IMR-90 (cell line): ENCODE measurements around the gene RERE. TPM values are rescaled to one million over a fixed set of nuclear protein-coding genes. Genes with fewer than 3 reads are reported as not detected.
"Not testable (repeated sequence)": the region's sequence is repeated elsewhere in the genome, so short reads cannot be mapped to it uniquely, and the experiment has no call there.

Experiments
- ATAC-seq: fragments of 200-7000 bp; cut with Tn5 transposase; 2 replicates; pipeline ENCODE4 v1.9.1; 2020; ENCODE audit warnings: low read depth, mild to moderate bottlenecking, moderate library complexity
- BruUV-seq: library from RNA; stranded (reverse); fragments of 400-500 nt; replicated peaks from 2 replicates; lab custom pipeline; 2021; lab: Mats Ljungman, UMichigan
- CTCF ChIA-PET: fragments of 300-600 bp; formaldehyde crosslinking; extraction: SDS; loops from one replicate; lab custom pipeline; 2021; ENCODE audit warnings: antibody characterized with exemption; lab: Yijun Ruan, JAX
- POLR2A ChIA-PET: fragments of 300-600 bp; sonication (Branson Sonifier 250); formaldehyde crosslinking; loops from one replicate; lab custom pipeline; 2022; ENCODE audit warnings: antibody characterized with exemption; ENCODE audit not compliant: unreplicated experiment; lab: Charles Lee
- DNase-seq: peaks from one replicate; pipeline ENCODE4 v3.0.0; 2013
- H2AFZ ChIP-seq: replicated peaks from 2 replicates; pipeline ENCODE3; 2013; ENCODE audit warnings: low read length, mild to moderate bottlenecking; ENCODE audit not compliant: poor library complexity
- H2AK5ac ChIP-seq: 2 replicates; pipeline ENCODE4 v1.6.1; 2013; ENCODE audit warnings: low read depth, low read length, inconsistent platforms
- H2AK9ac ChIP-seq: replicated peaks from 2 replicates; pipeline ENCODE3; 2013; ENCODE audit warnings: mild to moderate bottlenecking, low read depth, low read length, moderate library complexity; ENCODE audit not compliant: poor library complexity
- H2BK120ac ChIP-seq: 2 replicates; pipeline ENCODE4 v1.6.1; 2013; ENCODE audit warnings: low read depth, low read length, inconsistent platforms
- H2BK15ac ChIP-seq: 3 replicates; pipeline ENCODE4 v1.6.1; 2013; ENCODE audit warnings: low read depth, low read length, inconsistent platforms
- H2BK20ac ChIP-seq: 2 replicates; pipeline ENCODE4 v1.6.1; 2013; ENCODE audit warnings: low read depth, mild to moderate bottlenecking, inconsistent platforms, low read length, moderate library complexity
- H2BK5ac ChIP-seq: 2 replicates; pipeline ENCODE4 v1.6.1; 2013; ENCODE audit warnings: mild to moderate bottlenecking, low read depth, low read length, inconsistent platforms; ENCODE audit not compliant: poor library complexity, severe bottlenecking
- H3K14ac ChIP-seq: replicated peaks from 2 replicates; pipeline ENCODE4 v1.6.1; 2013; ENCODE audit warnings: low read depth, low read length, inconsistent platforms
- H3K18ac ChIP-seq: 2 replicates; pipeline ENCODE4 v1.6.1; 2013; ENCODE audit warnings: low read depth, low read length, control low read depth
- H3K23ac ChIP-seq: 2 replicates; pipeline ENCODE4 v1.6.1; 2013; ENCODE audit warnings: low read depth, low read length, inconsistent platforms
- H3K27ac ChIP-seq: 2 replicates; pipeline ENCODE4 v1.5.1; 2013; ENCODE audit warnings: mild to moderate bottlenecking, control low read depth, low read length; ENCODE audit not compliant: insufficient read depth
- H3K27me3 ChIP-seq: 2 replicates; pipeline ENCODE4 v1.6.1; 2013; ENCODE audit warnings: low read length; ENCODE audit not compliant: control insufficient read depth, insufficient read depth
- H3K36me3 ChIP-seq: 2 replicates; pipeline ENCODE4 v1.6.1; 2013; ENCODE audit warnings: low read length, mixed read lengths; ENCODE audit not compliant: control insufficient read depth, insufficient read depth
- H3K4ac ChIP-seq: 2 replicates; pipeline ENCODE4 v1.6.1; 2013; ENCODE audit warnings: low read depth, low read length, inconsistent platforms
- H3K4me1 ChIP-seq: 2 replicates; pipeline ENCODE4 v1.6.1; 2013; ENCODE audit warnings: low read length, mixed read lengths; ENCODE audit not compliant: control insufficient read depth, insufficient read depth
- H3K4me2 ChIP-seq: 2 replicates; pipeline ENCODE4 v1.6.1; 2013; ENCODE audit warnings: low read depth, mild to moderate bottlenecking, control low read depth, low read length, moderate library complexity
- H3K4me3 ChIP-seq: 2 replicates; pipeline ENCODE4 v1.5.1; 2013; ENCODE audit warnings: low read depth, mild to moderate bottlenecking, control low read depth, low read length, moderate library complexity; ENCODE audit not compliant: insufficient read depth
- H3K56ac ChIP-seq: 2 replicates; pipeline ENCODE4 v1.6.1; 2013; ENCODE audit warnings: low read length, inconsistent platforms; ENCODE audit not compliant: insufficient read depth; ENCODE audit errors: extremely low read depth
- H3K79me1 ChIP-seq, 2 experiments: 2 replicates each; pipeline ENCODE4 v1.6.1; 2013; ENCODE audit warnings: low read length in 2 of 2, inconsistent platforms in 1 of 2, low read depth in 1 of 2
- H3K9ac ChIP-seq: 2 replicates; pipeline ENCODE4 v1.6.1; 2013; ENCODE audit warnings: low read depth, low read length, control low read depth
- H3K9me1 ChIP-seq: 2 replicates; pipeline ENCODE4 v1.6.1; 2013; ENCODE audit warnings: low read length, inconsistent platforms; ENCODE audit not compliant: insufficient read depth
- H3K9me3 ChIP-seq: 2 replicates; pipeline ENCODE4 v1.6.1; 2013; ENCODE audit warnings: low read length; ENCODE audit not compliant: control insufficient read depth, insufficient read depth
- H4K20me1 ChIP-seq: 2 replicates; pipeline ENCODE4 v1.6.1; 2013; ENCODE audit warnings: low read length, inconsistent platforms; ENCODE audit not compliant: insufficient read depth
- H4K5ac ChIP-seq: 2 replicates; pipeline ENCODE4 v1.6.1; 2013; ENCODE audit warnings: mild to moderate bottlenecking, low read depth, low read length, control low read depth
- H4K8ac ChIP-seq, 2 experiments: 2 replicates each; pipeline ENCODE4 v1.6.1; 2013; ENCODE audit warnings: low read depth in 2 of 2, low read length in 2 of 2, control low read depth in 1 of 2, inconsistent platforms in 1 of 2
- H4K91ac ChIP-seq: 2 replicates; pipeline ENCODE4 v1.6.1; 2013; ENCODE audit warnings: low read depth, low read length, inconsistent platforms; ENCODE audit not compliant: insufficient read depth
- WGBS, 2 experiments: methylation state at CpG; one replicate each; pipeline versions ENCODE4 v1.1.5 to v1.1.7; 2013; ENCODE audit warnings: missing lambda C conversion rate in 2 of 2; ENCODE audit not compliant: insufficient read length in 1 of 2; ENCODE audit errors: extremely low coverage in 2 of 2; 5-methylcytosine and 5-hydroxymethylcytosine counted together
- dilution Hi-C: fragments of 300-500 bp; cut with HindIII; formaldehyde crosslinking; loops from one replicate; pipeline ENCODE4 v1.14.3; 2018; ENCODE audit warnings: low sequenced_read_pairs; ENCODE audit not compliant: unreplicated experiment
- in situ Hi-C: fragments of 300-500 bp; cut with MboI; formaldehyde crosslinking; loops from 3 replicates; pipeline ENCODE4 v1.14.3; 2019; ENCODE audit warnings: low sequenced_read_pairs, inconsistent platforms, mixed read lengths
- intact Hi-C: fragments of 100-400 bp; cut with micrococcal nuclease; formaldehyde crosslinking; loops from 2 replicates; pipeline ENCODE4 v1.10.0; 2022
- polyA plus RNA-seq, 3 experiments: library from polyadenylated mRNA; depleted of rRNA; stranded (reverse); fragments of >200 nt; gene quantifications; 2 replicates each; pipeline ENCODE4 v1.2.3, GENCODE V29; 2012; ENCODE audit warnings: low replicate concordance in 1 of 3
- total RNA-seq: library from RNA; depleted of rRNA; stranded (reverse); fragments of >200 nt; gene quantifications from 2 replicates; pipeline ENCODE4 v1.2.3, GENCODE V29; 2012

The RERE gene
- total and polyA plus RNA-seq, 2 of the 4 experiments (the other 2 are of a cell fraction) = 11.5 to 25.1 TPM

GRCh38 chr1:8621034-8621582 lies 196.3 kb downstream of the RERE start:
- H4K91ac ChIP-seq, H3K9me1 ChIP-seq, H4K5ac ChIP-seq, H3K4ac ChIP-seq, ATAC-seq, H3K4me2 ChIP-seq, H3K9me3 ChIP-seq, H2BK20ac ChIP-seq, H4K8ac ChIP-seq, intact Hi-C loops, H2BK15ac ChIP-seq, H2AK9ac ChIP-seq, H3K18ac ChIP-seq, H2AK5ac ChIP-seq, H3K4me1 ChIP-seq, H2AFZ ChIP-seq, CTCF ChIA-PET, H3K9ac ChIP-seq, H2BK5ac ChIP-seq, H3K4me3 ChIP-seq, H3K23ac ChIP-seq, BruUV-seq, H3K27ac ChIP-seq, H3K36me3 ChIP-seq, H3K56ac ChIP-seq, H3K27me3 ChIP-seq, H2BK120ac ChIP-seq, dilution Hi-C loops, POLR2A ChIA-PET, DNase-seq, H3K14ac ChIP-seq, in situ Hi-C loops: not testable (repeated sequence)
- Histone ChIP-seq H4K20me1 (peaks cover 11% of the 10 kb centered on the region; the same call in 1 of the 2 replicates), H3K79me1 (peaks cover 9 to 35% of the 10 kb centered on the region in 2 experiments)
- 64% methylated on average over 2 of the region's 9 CpGs; no CpG with 5 or more reads in 1 of the 2 experiments for WGBS, 2 experiments

GRCh38 chr1:8619917-8620502 lies 197.4 kb downstream of the RERE start:
- H2BK120ac ChIP-seq, H2BK5ac ChIP-seq, H3K4me3 ChIP-seq, H4K5ac ChIP-seq, dilution Hi-C loops, H2BK15ac ChIP-seq, H2BK20ac ChIP-seq, H2AK5ac ChIP-seq, H3K14ac ChIP-seq, H4K8ac ChIP-seq, H3K9ac ChIP-seq, H3K56ac ChIP-seq, H2AK9ac ChIP-seq, H3K36me3 ChIP-seq, in situ Hi-C loops, H3K4me2 ChIP-seq, H3K4ac ChIP-seq, H4K20me1 ChIP-seq, BruUV-seq, H3K27me3 ChIP-seq, intact Hi-C loops, H3K18ac ChIP-seq, ATAC-seq, DNase-seq, H3K4me1 ChIP-seq, H3K23ac ChIP-seq, POLR2A ChIA-PET, H3K27ac ChIP-seq, H3K9me3 ChIP-seq, H3K9me1 ChIP-seq, H4K91ac ChIP-seq, H2AFZ ChIP-seq: not testable (repeated sequence)
- CTCF ChIA-PET = interaction anchor here (0.5 kb wide), 1 partner anchor 137 kb away, joined by 3 read pairs; no protein-coding TSS in a partner anchor
- no CpG with 5 or more reads among the region's 2 CpGs for whole genome bisulfite sequencing, 2 experiments
- H3K79me1 ChIP-seq = peaks cover 9 to 29% of the 10 kb centered on the region in 2 experiments
